Gastroesophageal sphincter (tissue), 3 donors: ENCODE data around the gene ANKS1B.

Experiments
- CTCF ChIP-seq, 4 experiments: fragments of 200-600 bp in 2 of 4; fragments of 450-650 bp in 2 of 4; sonication (generic) in 1 of 4; IDR thresholded peaks; one replicate each; pipeline ENCODE4 v1.5.1; 2017 to 2019; ENCODE audit warnings: antibody characterized with exemption in 4 of 4, mild to moderate bottlenecking in 2 of 4, moderate library complexity in 2 of 4
- EP300 ChIP-seq: sonication (generic); formaldehyde crosslinking; IDR thresholded peaks from one replicate; pipeline ENCODE4 v1.6.1; 2017; ENCODE audit warnings: antibody characterized with exemption, mild to moderate bottlenecking
- POLR2A ChIP-seq, 2 donors: fragments of 450-650 bp; IDR thresholded peaks; one replicate each; pipeline ENCODE4 v1.6.1; 2017; ENCODE audit warnings: antibody characterized with exemption in 2 of 2, mild to moderate bottlenecking in 2 of 2, moderate library complexity in 1 of 2
- POLR2AphosphoS5 ChIP-seq: sonication (generic); formaldehyde crosslinking; IDR thresholded peaks from one replicate; pipeline ENCODE4 v1.6.1; 2017; ENCODE audit warnings: antibody characterized with exemption

- no peak for TF ChIP-seq CTCF (IDR thresholded peaks at IDR 0.05)
- no peak for TF ChIP-seq POLR2A (IDR thresholded peaks at IDR 0.05)
- no peak for TF ChIP-seq POLR2AphosphoS5
- TF ChIP-seq EP300, result no peak
Measured at GRCh38 chr12:99833397-99833796, 151.3 kb downstream of the ANKS1B start.
